Embryonic facial prominence (tissue), 1 donor: ENCODE data around the gene ITPK1.
"Not testable (repeated sequence)": the region's sequence is repeated elsewhere in the genome, so short reads cannot be mapped to it uniquely, and the experiment has no call there.

Experiments
- DNase-seq: peaks from one replicate; pipeline ENCODE4 v3.0.0-alpha.2; 2016; ENCODE audit errors: extremely low spot score

Gene ITPK1

DNA sequence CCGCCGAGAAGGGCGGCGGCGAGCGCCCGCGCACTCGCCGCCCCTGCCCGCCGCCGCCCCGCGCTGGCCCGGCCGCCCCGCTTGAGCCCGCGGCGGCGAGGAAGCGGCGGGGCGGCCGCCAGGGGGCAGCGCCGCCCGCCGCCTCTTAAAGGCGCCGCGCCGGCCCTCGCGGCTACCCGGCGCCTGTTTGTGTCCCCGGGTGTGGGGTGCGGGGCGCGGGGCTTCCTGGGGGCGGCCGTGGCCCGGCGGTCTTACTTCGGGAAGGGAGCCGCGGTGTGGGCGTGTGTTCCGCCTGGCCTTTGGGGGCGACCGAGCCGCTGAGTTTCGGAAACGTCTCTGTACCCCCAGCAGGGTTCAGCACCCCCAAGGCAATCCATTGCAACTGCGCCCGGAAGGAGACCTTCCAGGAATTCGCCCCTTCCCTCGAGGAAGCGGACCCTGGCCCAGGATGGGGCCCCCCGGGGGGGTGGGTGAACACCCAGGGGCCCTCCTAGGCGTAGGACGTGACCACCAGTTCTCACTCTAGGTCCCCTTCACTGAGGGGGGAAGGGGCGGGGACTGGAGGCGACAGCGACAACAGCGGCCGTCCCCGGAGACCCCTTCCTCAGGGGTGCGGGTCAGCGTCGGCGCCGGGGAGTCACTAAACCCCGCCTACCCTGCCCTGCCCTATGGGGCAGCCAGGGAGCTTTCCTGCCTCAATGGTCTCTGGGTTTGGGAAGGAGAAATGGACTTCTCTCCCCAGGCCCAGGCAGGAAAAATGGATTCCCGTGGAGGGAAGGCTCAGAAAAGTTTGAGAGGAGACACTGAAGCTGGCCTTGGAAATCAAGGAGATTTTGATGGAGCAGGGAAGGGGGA lies at the start of gene ITPK1:
Gene ITPK1 (minus strand): TSS at position 105 of the 855 bp plus-strand sequence. CDS start 762 bp downstream, outside the sequence.
- DNase-seq = no peak

DNA sequence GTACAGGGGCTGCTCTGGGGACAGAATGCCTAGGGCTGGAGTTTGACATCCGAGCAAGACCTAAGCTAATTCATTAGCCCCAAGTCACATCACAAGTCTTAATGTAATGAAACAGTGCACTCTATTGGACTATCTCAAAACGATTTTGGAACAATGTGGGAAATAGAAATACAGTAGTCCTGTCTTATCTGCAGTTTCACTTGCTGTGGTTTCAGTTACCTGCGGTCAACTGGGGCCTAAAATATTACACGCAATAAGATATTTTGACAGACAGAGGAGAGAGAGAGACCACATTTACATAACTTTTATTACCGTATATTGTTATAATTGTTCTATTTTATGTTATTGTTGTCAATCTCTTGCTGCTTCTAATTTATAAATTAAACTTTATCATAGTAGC lies 47.8 kb upstream of the ITPK1 start:
- DNase-seq = no peak

DNA sequence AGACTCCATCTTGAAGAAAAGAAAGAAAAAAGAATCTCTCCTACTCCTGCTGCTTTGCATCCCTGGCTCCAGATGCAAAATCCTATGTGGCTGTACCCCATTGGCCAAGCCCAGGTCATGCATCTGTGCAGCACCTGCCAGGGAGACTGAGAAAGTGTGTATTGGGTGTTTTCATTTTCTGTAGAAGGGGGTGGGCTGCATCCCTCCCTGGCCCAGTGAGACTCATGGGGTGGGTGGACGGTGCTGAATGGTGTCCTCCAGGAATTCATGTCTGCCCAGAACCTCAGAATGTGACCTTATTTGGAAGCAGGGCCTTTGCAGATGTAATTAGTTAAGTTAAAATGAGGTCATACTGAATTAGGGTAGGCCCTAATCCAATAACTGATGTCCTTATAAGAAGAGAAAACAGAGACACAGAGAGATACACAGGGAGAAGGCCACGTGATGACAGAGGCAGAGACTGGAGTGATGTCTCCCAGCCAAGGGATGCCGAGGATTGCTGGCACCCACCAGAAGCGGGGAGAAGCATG lies 45.8 kb upstream of the ITPK1 start:
- no peak for DNase-seq

DNA sequence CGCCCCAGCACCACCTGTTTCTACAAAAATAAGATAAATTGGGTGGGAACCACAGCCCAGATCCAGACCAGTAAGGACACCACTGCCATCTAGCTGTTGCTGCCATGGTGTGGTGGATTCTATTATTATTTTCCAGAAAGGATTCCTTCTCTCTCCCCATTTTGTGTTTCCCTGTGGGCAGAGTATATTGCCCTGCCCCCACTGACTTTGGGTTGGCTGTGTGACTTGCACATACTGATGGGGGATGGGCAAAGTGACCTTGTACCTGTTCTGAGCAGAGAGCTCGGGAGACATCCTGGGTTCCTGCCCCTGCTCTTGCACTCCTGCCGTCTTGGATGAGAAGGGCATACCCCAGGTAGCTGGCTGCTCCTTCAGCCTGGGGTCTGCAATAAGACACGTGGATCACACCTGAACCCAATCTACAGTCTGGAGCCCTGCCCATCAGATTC lies 44.7 kb upstream of the ITPK1 start:
- no peak for DNase-seq

DNA sequence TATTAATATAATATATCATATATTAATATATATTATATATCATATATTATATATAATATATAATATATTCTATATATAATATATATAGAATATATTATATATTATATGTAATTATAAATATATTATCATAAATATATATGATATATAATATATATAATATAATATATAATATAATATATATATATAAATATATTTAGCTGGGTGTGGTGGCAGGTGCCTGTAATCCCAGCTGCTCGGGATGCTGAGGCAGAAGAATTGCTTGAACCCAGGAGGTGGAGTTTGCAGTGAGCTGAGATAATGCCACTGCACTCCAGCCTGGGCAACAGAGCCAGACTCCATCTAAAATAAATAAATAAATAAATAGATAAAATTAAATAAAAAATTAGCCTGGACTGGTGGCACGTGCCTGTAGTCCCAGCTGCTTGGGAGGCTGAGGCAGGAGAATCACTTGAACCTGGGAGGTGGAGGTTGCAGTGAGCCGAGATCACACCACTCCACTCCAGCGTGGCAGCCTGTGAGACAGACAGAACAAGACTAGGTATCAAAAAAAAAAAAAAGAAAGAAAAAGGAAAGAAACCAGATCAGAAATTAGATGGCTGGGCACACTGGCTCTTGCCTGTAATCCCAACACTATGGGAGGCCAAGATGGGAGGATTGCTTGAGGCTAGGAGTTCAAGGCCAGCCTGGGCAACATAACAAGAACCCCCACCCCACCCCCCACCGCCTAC lies 44.1 kb upstream of the ITPK1 start:
- DNase-seq = not testable (repeated sequence)

DNA sequence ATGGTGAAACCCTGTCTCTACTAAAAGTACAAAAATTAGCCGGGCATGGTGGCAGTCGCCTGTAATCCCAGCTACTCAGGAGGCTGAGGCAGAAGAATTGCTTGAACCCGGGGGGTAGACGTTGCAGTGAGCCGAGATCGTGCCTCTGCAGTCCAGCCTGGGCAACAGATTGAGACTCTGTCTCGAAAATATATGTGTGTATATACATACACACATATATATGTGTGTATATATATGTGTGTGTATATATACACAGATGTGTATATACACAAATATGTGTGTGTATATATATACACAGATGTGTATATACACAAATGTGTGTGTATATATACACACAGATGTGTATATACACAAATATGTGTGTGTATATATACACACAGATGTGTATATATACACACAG lies 42.6 kb upstream of the ITPK1 start:
- DNase-seq = not testable (repeated sequence)

DNA sequence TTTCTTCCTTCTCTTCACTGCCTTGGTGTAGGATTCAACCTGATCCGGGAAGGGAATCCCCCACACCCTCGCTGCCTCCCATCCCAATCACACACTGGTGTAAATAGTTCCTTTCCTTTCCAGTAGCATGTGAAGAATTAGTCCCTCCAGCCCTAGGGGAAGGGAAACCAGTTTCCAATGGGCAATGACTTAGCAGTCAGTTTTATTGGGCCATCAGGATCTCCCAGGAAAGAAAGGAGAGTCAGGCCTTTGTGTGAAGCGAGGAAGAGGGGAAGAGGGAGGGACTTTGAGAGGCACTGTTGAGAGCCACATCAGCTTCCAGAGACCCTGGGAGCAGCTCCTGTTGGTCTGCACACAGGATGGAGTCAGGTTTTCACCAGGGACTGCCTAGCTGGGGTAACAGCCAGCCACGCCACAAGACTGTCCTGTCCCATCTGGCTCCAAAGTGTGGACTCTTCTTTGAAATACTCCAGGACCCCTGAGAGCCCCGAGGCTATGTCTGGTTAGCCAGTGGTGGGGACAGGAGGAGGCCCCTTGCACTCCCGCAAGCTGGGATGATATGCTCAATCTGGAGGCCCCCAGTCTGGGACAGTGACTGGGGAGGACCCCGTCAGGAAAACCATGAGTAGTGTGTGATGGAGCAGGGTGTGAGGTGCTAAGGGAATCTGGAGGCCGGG lies 41.1 kb upstream of the ITPK1 start:
- no peak for DNase-seq

DNA sequence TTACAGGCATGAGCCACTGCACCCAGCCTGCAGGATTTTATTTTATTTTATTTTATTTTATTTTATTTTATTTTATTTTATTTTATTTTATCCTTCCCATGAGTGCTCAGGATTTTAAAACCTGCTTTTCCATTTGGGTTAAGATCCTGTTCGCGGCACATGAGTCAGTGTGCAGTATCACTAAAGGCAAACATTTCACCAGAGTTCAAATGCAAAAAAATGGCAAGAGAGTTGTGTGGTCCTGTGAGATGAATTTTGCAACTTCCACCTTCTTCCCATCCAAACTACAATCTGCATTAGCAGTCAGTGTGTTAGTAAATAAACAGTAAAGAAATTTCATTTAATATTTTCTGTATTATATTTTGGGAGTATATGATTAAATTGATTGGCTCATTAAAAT lies 39.9 kb upstream of the ITPK1 start:
- no peak for DNase-seq

DNA sequence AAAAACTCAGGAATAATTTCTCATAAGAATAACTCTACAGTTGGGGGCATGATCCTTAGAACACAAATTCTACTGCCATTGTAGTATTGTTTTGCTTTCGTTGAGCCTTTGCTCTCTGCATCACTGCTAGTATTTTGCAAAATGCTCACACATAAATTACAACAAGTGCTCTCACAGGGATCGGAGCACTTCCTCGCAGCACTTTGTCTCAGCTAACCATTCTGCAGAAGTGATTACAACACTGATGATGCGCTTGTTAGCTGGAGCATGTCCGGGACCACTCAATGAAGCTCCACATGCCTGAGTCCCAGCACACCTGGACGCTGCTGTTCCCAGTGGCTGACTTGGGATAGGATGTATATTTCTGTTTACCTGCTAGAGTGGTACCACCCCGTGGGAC lies 37.4 kb upstream of the ITPK1 start:
- no peak for DNase-seq

DNA sequence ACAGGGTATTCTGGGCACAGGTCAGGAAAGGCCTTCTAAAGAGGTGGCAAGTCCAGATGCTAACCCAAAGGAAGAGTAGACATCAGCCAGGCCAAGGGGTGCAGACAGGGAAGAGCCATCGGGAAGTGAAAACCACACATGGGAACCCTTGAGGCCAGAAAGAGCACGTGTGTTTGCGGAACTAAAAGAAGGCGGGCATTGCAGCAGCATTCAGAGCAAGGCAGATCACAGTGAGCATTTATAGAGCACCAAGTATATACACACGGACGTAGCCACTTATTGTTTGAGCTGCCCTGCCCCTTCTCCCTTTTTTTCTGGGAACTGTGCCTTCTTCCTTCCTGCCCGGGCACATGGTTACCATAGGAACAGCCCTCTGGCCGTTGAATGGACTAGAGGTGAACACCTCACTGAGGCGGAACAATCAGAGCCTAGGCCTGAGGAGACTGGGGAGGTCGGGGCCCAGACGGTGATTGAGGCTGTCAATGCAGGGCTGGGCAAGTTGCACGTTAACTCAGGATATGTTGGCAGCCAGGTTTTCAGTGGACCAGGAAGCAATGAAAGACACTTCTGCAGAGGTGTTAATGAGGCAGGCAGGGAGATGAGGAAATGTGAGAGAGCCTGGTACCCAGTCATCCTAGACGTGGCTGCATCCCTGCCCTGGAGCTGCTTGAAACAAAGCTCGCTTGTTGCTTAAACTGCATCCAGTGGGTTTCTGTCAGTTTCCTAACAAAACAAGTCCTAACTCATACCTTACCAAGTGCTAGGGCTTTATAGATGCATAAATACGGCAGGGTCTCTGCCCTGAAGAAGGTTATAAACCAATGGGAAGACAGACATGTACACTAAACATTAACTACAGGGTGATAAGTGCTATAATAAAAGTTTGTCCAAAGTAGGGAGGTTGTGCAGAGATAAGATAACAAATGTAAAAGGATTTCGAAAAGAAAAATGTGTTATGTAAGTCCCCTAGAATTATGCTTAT lies 34.8 kb upstream of the ITPK1 start:
- DNase-seq = no peak

DNA sequence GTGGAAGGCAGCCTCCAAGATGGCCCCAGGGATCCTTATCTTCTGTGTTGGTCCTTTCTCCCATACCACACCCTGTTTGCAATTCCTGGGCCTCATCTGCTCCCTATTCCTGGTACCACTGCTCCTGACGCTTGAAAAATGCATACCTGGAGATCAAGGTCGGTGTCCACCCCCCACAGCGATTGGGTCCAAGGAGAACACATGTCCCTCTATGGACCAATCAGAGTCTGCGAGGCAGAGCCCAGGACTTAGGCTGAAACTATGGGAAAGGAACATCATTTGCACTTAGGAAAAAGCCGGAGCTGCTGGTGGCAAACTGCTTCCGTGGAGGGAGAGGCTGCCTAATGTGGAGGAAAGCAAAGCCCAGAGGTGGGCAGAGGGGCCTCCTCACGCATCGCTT lies 33.3 kb upstream of the ITPK1 start:
- no peak for DNase-seq

DNA sequence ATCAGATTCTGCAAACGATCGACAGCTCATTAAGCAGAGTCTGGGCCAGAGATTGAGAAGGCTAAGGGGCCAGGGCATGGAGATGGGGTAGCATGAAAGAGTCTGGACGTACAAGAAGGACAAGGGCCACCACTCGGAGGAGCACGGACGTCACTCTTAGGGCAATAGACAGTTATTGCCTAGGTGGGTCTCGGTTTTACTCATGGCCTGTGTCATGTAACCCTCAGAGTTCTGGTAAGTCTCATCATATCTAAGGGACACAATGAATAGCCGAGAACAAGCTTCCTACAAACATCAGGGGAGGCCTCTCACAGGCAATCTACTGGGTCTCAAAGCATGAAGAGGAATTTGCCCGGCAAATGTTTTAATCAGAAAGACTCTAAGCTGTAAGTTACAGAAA lies 30.4 kb upstream of the ITPK1 start:
- DNase-seq = no peak

DNA sequence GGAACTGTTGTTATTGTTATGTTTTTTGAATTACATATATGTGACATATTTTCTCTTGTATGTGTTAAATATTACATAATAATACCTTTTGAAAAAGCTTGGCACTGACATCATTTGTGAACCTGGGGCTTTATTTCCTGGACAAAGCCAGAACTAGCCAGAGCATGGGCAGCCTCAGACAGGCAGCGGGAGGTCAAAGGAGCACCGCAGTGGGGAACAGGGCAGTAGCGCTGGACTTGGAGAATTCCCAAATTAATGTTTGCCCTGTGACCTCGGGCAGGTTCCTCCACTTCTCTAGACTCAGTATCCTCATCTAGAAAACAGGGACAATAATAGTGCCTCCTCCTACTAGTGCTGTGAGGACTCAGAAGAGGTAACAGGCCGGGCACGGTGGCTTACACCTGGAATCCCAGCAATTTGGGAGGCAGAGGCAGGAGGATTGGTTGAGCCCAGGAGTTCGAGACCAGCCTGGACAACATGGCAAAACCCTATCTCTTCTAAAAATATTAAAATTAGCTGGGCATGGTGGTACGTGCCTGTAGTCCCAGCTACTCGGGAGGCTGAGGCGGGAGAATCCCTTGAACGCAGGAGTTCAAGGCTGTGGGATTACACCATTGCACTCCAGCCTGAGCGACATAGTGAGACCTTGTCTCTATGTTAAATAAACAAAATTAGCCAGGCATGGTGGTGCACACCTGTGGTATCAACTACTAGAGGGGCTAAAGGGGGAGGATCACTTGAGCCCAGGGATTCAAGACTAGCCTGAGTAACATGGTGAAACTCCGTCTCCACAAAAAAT lies 27.3 kb upstream of the ITPK1 start:
- no peak for DNase-seq

DNA sequence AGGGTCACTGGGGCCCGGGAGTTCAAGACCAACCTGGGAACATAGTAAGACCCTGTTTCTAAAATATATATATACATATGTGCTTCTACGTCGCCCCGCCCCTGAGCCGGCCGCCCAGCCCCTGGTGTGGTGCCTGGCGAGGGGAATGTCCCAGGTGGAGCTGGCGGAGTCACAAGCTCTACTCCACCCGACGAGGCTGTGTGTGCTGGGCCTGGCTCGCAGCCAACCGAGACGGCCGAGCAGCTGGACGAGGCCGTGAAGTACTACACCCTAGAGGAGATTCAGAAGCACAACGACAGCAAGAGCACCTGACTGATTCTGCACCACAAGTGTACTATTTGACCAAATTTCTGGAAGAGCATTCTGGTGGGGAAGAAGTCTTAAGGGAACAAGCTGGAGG lies 22.1 kb upstream of the ITPK1 start:
- no peak for DNase-seq

DNA sequence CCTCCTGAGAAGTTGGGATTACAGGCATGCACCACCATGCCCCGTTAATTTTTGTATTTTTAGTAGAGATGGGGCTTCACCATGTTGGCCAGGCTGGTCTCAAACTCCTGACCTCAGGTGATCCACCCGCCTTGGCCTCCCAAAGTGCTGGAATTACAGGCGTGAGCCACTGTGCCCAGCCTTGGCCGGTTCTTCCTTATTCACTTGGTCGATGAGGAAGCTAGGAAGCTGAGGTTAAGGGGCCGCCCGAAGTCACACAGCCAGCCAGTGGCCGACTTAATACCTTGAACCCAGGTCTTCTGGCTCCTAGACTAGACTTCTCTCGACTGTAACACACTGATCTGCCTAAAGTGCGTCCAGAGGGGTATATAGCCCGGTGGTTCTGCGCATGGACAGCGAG lies 20.8 kb upstream of the ITPK1 start:
- DNase-seq = not testable (repeated sequence)

DNA sequence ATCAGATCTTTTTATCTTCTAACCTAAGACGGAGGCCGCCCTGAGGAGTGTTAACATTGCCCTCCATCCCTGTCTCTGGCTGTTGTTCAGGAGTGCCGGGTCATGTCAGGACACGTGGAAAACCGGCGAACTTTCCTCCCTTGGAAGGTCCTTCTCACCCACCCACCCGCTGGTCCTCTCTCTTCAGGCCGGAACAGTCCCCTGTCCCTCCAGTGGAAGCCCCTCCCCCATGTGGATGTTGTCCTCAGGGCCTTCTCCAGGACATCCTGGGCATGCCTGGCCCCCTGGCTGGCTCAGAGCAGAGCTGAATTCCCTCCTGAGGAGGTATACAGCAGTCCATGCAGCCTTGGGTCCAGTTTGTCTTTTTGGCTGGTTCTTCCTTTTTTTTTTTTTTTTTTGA lies 20.3 kb upstream of the ITPK1 start:
- no peak for DNase-seq

DNA sequence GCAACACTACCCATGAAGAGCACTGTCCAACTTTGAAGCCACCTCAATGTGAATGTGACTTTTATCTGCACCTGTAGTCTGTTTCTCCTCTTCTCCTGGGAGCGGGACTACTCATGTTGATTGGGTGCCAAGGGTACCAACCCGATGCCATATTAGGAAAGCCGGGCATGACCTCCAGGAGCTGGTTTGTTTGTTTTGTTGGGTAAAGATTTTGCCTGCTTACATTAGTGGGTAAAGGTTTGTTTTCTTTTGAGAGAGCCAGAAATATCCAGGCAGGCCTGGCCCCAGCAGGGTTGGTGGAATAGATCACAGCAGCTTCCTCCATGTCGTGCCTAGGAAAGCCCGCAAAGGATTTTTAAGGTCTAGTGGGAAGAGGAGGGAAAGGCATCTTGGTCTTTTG lies 19.7 kb upstream of the ITPK1 start:
- no peak for DNase-seq

DNA sequence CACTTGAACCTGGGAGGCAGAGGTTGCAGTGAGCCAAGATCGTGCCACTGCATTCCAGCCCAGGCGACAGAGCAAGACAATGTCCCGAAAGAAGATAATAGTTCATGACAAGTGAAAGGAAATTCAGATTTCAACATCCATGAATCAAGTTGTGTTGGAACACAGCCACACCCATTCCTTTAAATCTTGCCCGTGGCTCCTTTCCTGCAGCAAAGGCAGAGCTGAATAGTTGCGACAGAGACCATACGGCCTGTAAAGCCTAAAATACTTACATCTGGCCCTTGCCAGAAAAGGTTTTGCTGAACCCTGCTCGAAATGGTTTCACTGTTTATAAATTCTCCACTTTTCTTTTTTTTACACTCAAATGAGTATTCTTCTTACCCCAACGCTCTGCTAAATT lies 17.7 kb upstream of the ITPK1 start:
- DNase-seq = no peak

DNA sequence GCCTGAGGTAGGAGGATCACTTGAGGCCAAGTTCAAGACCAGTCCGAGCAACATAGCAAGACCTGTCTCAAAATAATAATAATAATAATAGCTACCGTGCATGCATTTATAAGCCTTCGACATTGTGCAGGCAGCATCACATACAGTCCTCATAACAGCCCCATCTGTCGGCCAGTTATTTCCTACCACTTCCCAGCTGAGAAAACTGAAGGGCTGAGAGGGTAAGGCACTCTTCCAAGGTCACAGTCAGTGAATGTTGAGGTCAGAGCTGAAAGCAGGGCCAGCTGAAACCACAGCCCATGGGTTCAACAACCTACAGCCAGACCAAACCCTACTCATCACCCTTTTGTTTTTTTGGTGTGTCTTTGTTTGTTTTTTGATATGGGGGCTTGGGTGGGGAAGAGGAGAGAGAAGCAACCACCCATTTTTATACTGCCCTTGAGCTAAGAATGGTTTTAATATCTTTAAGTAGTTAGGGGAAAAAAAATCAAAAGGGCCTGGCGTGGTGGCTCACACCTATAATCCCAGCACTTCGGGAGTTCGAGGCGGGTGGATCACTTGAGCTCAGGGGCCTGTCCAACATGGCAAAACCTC lies 16.8 kb upstream of the ITPK1 start:
- no peak for DNase-seq
